ENCODE measurements around the gene PSMA7. TPM values are rescaled to one million over a fixed set of nuclear protein-coding genes. Genes with fewer than 3 reads are reported as not detected.

The PSMA7 gene
- total RNA-seq, 1 donor, result 215 TPM

DNA sequence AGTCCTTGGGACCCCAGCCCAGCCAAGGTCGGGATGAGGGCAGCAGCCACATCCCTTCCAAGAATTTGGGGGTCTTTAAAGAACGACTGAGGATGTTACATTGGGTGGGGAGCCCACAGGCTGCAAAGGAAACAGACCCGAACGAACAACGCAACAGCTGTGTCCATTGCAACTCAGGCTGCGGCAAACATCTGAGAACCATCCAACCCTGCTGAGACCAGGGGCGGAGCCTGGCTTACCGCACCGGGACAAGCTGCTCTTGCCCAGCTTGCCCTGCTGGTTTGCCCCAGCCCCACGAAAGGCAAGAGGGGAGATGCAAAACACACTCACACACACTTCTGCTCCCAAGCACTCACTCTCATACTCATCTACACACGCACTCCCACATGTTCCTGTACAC lies 56.0 kb downstream of the PSMA7 start:
- H4K20me1 ChIP-seq (ENCODE audit: insufficient read depth, low read length), result no peaks in the 10 kb centered on the region
- no peak overlapping the region for H3K27ac ChIP-seq (ENCODE audit: low read depth, low read length)
- no peaks in the 10 kb centered on the region for H3K36me3 ChIP-seq (ENCODE audit: insufficient read depth, low read length)
- peak; percentile 77 for DNase-seq (ENCODE audit: insufficient read length, low spot score, missing footprints)
- TF ChIP-seq, protein P1, sequence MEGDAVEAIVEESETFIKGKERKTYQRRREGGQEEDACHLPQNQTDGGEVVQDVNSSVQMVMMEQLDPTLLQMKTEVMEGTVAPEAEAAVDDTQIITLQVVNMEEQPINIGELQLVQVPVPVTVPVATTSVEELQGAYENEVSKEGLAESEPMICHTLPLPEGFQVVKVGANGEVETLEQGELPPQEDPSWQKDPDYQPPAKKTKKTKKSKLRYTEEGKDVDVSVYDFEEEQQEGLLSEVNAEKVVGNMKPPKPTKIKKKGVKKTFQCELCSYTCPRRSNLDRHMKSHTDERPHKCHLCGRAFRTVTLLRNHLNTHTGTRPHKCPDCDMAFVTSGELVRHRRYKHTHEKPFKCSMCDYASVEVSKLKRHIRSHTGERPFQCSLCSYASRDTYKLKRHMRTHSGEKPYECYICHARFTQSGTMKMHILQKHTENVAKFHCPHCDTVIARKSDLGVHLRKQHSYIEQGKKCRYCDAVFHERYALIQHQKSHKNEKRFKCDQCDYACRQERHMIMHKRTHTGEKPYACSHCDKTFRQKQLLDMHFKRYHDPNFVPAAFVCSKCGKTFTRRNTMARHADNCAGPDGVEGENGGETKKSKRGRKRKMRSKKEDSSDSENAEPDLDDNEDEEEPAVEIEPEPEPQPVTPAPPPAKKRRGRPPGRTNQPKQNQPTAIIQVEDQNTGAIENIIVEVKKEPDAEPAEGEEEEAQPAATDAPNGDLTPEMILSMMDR (IDR thresholded peaks at IDR 0.05; ENCODE audit: extremely low read depth, low read depth, low read length), result no peak
- H3K4me3 ChIP-seq (ENCODE audit: insufficient read depth, low read length), result no peak overlapping the region
- no peaks in the 10 kb centered on the region for H3K9me3 ChIP-seq (ENCODE audit: low read depth, low read length)
- H3K4me1 ChIP-seq (ENCODE audit: insufficient read depth, low read length), result no peaks in the 10 kb centered on the region
- peaks cover 6% of the 10 kb centered on the region for H3K27me3 ChIP-seq (ENCODE audit: insufficient read depth, low read length)
- H3K79me2 ChIP-seq (ENCODE audit: insufficient read depth, low read length), result no peaks in the 10 kb centered on the region
- no peak overlapping the region for H3K4me2 ChIP-seq (ENCODE audit: insufficient read depth, low read length)
- no peak overlapping the region for H2AFZ ChIP-seq (ENCODE audit: low read length)

Other genes with a start within 250 kb of the PSMA7 start
- 4.3 and 4.7 TPM in 2 replicates for gene TAF4, start 77.5 kb downstream of the PSMA7 start, total RNA-seq
- 41.8 and 48.5 TPM in 2 replicates for gene LSM14B, start 20.9 kb downstream of the PSMA7 start, total RNA-seq
- gene SS18L1, start 375 bp upstream of the PSMA7 start, total RNA-seq, result 12.7 TPM in 2 replicates
- 22.1 and 25.0 TPM in 2 replicates for gene MTG2, start 39.6 kb upstream of the PSMA7 start, total RNA-seq
- gene HRH3, start 76.9 kb upstream of the PSMA7 start, total RNA-seq, result not detected in 2 replicates
- 35.8 and 39.8 TPM in 2 replicates for gene OSBPL2, start 95.1 kb upstream of the PSMA7 start, total RNA-seq
- gene ADRM1, start 159.6 kb upstream of the PSMA7 start, total RNA-seq, result 93.1 and 103 TPM in 2 replicates
- 0.88 and 2.2 TPM in 2 replicates for gene LAMA5, start 223.9 kb upstream of the PSMA7 start, total RNA-seq
- gene RPS21, start 243.7 kb upstream of the PSMA7 start, total RNA-seq, result 460 and 508 TPM in 2 replicates

Measured in osteoblast (primary cell).